Uterus (tissue), 4 donors: ENCODE results near the gene TMEM125. TPM values are rescaled to one million over a fixed set of nuclear protein-coding genes. Genes with fewer than 3 reads are reported as not detected.

Experiments
- DNase-seq, 2 donors: peaks; one replicate each; pipeline ENCODE4 v3.0.0-alpha.2; 2019 to 2020
- H3K27ac ChIP-seq, 2 donors: fragments of 200-600 bp; sonication (generic); 1 replicate in 1 of 2; 2 replicates in 1 of 2; pipeline ENCODE4 v1.5.1; 2016 to 2018
- H3K27me3 ChIP-seq, 2 donors: fragments of 200-600 bp; sonication (generic); one replicate each; pipeline ENCODE4 v1.5.1; 2018 to 2019; ENCODE audit warnings: control low read depth in 1 of 2
- H3K36me3 ChIP-seq, 2 donors: fragments of 200-600 bp; sonication (generic); one replicate each; pipeline ENCODE4 v1.5.1; 2019; ENCODE audit warnings: control low read depth in 1 of 2
- H3K4me1 ChIP-seq, 2 donors: fragments of 200-600 bp; sonication (generic); one replicate each; pipeline ENCODE4 v1.5.1; 2018 to 2019; ENCODE audit warnings: control low read depth in 1 of 2
- H3K4me3 ChIP-seq, 2 donors: fragments of 200-600 bp; sonication (generic); 1 replicate in 1 of 2; 2 replicates in 1 of 2; pipeline ENCODE4 v1.5.1; 2018 to 2019; ENCODE audit warnings: mild to moderate bottlenecking in 1 of 2
- H3K9me3 ChIP-seq, 2 donors: fragments of 200-600 bp; sonication (generic); one replicate each; pipeline ENCODE4 v1.5.1; 2019; ENCODE audit warnings: control low read depth in 1 of 2
- POLR2A ChIP-seq, 2 donors: fragments of 450-650 bp; IDR thresholded peaks; one replicate each; pipeline ENCODE4 v1.6.1; 2016; ENCODE audit warnings: antibody characterized with exemption in 2 of 2, mild to moderate bottlenecking in 1 of 2, moderate library complexity in 1 of 2
- intact Hi-C: fragments of 100-400 bp; cut with DNase I; formaldehyde crosslinking; loops from one replicate; pipeline ENCODE4 v1.15.1; 2023; ENCODE audit warnings: low total_unique reads
- total RNA-seq, 4 donors: library from RNA; depleted of rRNA in 3 of 4; stranded (reverse); fragments of >200 nt in 3 of 4; gene quantifications; one replicate each; pipeline versions ENCODE4 v1.1.0 to v1.2.4, GENCODE V29; 2014 to 2023
- TF ChIP-seq, protein P1 (sequence below), 4 experiments: fragments of 200-600 bp in 2 of 4; fragments of 450-650 bp in 2 of 4; sonication (generic) in 2 of 4; IDR thresholded peaks; one replicate each; pipeline ENCODE4 v1.5.1; 2016 to 2019; ENCODE audit warnings: antibody characterized with exemption in 4 of 4, mild to moderate bottlenecking in 2 of 4, moderate library complexity in 1 of 4
- donor health status: DM: yes; HTN: yes; CAD: no.

The TMEM125 gene
- total RNA-seq, 4 donors from 2014 or later: 0.55 to 3.6 TPM; not detected in 2

DNA sequence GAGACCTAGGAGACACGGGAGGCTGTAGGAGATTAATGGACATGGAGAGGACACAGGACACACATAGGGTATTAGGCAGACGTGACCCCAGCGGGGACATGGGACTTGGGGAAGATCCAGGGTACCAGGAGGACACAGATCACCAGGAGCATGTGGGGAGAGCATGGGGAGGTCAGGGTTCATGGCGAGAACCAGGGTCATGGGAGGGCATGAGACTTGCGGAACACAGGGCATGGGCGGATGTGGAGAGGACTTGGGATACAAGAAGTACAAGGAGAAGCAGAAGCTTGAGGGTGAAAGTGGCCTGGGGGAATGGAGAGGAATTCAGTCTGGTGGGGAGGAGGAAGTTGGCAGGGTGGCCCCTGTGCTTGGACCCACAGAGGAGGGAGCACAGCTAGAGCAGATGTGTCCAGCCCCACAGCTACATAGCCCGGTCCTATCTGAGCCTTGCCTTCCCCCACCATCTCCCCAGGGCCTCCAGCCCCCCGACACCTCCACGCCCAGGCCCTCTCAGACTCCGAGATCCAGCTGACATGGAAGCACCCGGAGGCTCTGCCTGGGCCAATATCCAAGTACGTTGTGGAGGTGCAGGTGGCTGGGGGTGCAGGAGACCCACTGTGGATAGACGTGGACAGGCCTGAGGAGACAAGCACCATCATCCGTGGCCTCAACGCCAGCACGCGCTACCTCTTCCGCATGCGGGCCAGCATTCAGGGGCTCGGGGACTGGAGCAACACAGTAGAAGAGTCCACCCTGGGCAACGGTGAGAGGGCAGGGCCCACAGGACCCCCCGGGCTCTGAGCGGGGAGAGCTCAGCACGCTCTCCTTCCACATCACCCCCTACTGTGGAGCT is 43.1 kb downstream of the TMEM125 start:
- intact Hi-C loops: no loop called here
- no peaks in the 10 kb centered on the region for H3K27me3 ChIP-seq
- DNase-seq: no peak
- H3K4me1 ChIP-seq: no peaks in the 10 kb centered on the region
- H3K36me3 ChIP-seq: no peaks in the 10 kb centered on the region
- TF ChIP-seq, protein P1, sequence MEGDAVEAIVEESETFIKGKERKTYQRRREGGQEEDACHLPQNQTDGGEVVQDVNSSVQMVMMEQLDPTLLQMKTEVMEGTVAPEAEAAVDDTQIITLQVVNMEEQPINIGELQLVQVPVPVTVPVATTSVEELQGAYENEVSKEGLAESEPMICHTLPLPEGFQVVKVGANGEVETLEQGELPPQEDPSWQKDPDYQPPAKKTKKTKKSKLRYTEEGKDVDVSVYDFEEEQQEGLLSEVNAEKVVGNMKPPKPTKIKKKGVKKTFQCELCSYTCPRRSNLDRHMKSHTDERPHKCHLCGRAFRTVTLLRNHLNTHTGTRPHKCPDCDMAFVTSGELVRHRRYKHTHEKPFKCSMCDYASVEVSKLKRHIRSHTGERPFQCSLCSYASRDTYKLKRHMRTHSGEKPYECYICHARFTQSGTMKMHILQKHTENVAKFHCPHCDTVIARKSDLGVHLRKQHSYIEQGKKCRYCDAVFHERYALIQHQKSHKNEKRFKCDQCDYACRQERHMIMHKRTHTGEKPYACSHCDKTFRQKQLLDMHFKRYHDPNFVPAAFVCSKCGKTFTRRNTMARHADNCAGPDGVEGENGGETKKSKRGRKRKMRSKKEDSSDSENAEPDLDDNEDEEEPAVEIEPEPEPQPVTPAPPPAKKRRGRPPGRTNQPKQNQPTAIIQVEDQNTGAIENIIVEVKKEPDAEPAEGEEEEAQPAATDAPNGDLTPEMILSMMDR (IDR thresholded peaks at IDR 0.05): no peak
- no peak for TF ChIP-seq POLR2A (IDR thresholded peaks at IDR 0.05)
- no peak overlapping the region for H3K4me3 ChIP-seq
- no peaks in the 10 kb centered on the region for H3K9me3 ChIP-seq
- H3K27ac ChIP-seq: no peak overlapping the region

DNA sequence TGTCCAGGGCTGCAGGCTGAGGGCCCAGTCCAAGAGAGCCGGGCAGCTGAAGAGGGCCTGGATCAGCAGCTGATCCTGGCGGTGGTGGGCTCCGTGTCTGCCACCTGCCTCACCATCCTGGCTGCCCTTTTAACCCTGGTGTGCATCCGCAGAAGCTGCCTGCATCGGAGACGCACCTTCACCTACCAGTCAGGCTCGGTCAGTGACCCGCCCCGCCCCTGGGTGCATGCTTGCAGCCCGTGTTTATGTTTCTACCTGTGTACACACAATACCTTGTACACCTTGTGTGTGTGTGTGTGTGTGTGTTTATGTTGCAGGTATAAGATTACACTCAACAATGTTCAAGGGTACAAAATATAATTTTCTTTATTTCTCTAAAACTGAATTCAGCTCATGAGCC is 44.0 kb downstream of the TMEM125 start:
- intact Hi-C loops: no loop called here
- TF ChIP-seq POLR2A (IDR thresholded peaks at IDR 0.05): no peak
- TF ChIP-seq, protein P1 (IDR thresholded peaks at IDR 0.05): no peak

DNA sequence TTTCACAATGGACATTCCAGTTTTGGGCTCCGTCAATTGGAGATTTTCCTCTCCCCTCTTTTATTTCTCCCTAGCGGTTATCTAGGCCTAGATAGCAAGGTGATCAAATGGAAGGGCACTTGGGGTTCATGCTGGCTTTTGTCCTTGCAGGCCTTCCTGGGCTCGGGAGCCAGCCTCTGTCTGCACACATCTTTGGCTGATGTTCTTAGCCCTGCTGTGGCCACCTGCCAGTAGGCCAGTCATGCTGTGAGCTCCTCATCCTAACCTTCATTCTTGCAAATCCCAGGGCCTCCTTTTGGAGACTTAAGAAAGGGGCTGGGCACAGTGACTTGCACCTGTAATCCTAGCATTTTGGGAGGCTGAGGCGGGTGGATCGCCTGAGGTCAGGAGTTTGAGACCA is 44.5 kb downstream of the TMEM125 start:
- Histone ChIP-seq H3K36me3 (no peaks in the 10 kb centered on the region), H3K27me3 (no peaks in the 10 kb centered on the region), H3K4me1 (no peaks in the 10 kb centered on the region), H3K4me3 (no peak overlapping the region), H3K27ac (no peak overlapping the region), H3K9me3 (no peaks in the 10 kb centered on the region)
- TF ChIP-seq POLR2A (IDR thresholded peaks at IDR 0.05): no peak
- TF ChIP-seq, protein P1 (IDR thresholded peaks at IDR 0.05): no peak
- intact Hi-C loops: no loop called here
- no peak for DNase-seq

More for the DNA sequence above, 44.0 kb downstream of the TMEM125 start:
- H3K27me3 ChIP-seq: no peaks in the 10 kb centered on the region
- H3K9me3 ChIP-seq: no peaks in the 10 kb centered on the region
- no peak overlapping the region for H3K4me3 ChIP-seq
- no peaks in the 10 kb centered on the region for H3K4me1 ChIP-seq
- no peak for DNase-seq
- no peak overlapping the region for H3K27ac ChIP-seq
- H3K36me3 ChIP-seq: no peaks in the 10 kb centered on the region

DNA sequence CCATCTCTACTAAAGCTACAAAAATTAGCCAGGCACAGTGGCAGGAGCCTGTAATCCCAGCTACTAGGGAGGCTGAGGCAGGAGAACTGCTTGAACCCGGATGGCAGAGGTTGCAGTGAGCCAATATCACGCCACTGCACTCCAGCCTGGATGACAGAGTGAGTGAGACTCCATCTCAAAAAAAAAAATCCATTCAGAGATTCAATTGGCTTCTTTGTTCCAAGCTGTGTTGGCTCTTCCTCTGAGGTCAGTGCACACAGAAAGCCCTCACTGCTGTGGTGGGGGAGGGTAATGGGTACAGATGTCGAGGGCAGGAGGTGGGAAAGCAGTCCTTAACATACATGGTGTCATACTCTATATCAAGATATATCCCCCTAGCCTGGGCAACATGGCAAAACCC is 45.7 kb downstream of the TMEM125 start:
- intact Hi-C loops: no loop called here
- TF ChIP-seq, protein P1 (IDR thresholded peaks at IDR 0.05): no peak
- no peak for TF ChIP-seq POLR2A (IDR thresholded peaks at IDR 0.05)
- Histone ChIP-seq H3K4me1 (no peaks in the 10 kb centered on the region), H3K9me3 (no peaks in the 10 kb centered on the region), H3K27ac (no peak overlapping the region), H3K4me3 (no peak overlapping the region), H3K27me3 (no peaks in the 10 kb centered on the region), H3K36me3 (no peaks in the 10 kb centered on the region)
- no peak for DNase-seq

DNA sequence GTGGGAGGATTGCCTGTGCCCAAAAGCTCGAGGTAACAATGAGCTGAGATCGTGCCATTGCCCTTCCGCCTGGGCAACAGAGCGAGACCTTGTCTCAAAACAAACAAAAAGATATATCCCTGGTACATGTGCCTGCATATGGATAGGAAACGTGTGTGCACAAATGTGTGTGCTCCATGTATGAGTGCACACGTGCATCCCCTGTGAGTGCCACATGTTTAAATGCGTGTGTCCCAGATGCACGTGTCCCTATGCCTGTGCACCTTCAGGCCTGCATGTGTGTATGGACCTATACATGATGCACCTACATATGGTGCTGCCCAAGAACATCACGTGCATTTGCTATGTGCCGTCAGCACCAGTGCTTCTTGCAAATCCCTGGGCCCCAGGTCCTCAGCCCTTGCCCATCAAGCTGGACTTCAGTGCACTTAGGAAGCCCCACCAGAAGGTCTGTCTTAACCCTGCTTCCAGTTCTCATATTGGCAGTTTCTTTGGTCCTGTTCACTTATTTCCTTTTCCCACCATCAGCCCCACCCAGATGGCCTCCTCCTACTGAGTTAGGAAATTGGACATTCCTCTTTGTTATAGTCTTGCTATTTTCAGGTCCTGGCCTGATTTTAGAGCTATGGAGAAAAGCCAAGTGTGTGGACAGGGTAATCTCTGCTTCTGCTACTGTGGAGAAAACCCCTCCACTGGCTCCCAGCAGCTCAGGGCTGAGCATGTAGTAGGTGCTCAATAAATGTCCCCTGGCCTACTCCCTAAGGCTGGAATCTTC is 46.4 kb downstream of the TMEM125 start:
- no peak overlapping the region for H3K27ac ChIP-seq
- H3K4me3 ChIP-seq: no peak overlapping the region
- no peaks in the 10 kb centered on the region for H3K4me1 ChIP-seq
- H3K36me3 ChIP-seq: no peaks in the 10 kb centered on the region
- H3K9me3 ChIP-seq: no peaks in the 10 kb centered on the region
- intact Hi-C loops: no loop called here
- no peak for DNase-seq
- no peaks in the 10 kb centered on the region for H3K27me3 ChIP-seq
- no peak for TF ChIP-seq POLR2A (IDR thresholded peaks at IDR 0.05)
- TF ChIP-seq, protein P1 (IDR thresholded peaks at IDR 0.05): no peak
